Activated T-helper 9 cell treated with anti-CD3 and anti-CD28 coated beads, Interleukin-2, amount 50 U/mL, for 16 hours (primary cell): ENCODE measurements around the gene KIRREL3.

Experiments used
- DNase-seq: peaks from one replicate; pipeline ENCODE4 v3.0.0-alpha.2; 2020; ENCODE audit warnings: low read depth

Gene KIRREL3

DNA sequence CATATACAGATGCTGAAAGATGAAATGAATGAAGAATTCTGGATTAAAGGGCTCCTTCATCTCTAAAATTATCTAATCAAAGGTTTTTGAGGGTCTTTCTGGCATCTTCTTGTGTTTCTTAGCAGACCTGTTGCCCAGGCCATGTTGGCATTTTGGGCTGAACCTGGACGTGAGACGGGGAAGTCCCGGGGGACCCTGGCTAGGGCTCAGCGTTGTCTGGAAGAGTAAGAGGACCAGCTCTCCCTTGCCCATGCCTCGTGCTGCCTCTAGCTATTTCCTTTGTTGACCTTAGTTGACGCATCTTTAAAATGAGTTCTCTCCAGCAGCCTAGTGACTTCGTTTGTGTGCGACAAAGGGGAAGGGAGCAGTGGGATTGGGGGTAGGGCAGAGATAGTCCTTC is 492.9 kb downstream of the KIRREL3 start:
- DNase-seq = no peak

DNA sequence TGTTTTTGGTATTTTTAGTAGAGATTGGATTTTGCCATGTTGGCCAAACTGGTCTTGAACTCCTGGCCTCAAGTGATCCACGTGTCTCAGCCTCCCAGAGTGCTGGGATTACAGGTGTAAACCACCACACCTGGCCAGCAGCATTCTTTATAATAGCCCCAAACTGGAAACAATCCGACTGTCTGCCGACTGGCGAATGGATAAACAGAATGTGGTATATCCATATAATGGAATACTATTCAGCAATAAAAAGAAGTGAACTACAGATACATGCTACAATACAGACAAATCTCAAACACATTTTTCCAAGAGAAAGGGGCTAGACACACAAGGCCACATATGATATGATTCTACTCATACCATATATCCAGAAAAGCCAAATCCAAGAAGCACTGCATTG is 493.8 kb downstream of the KIRREL3 start:
- no peak for DNase-seq

GRCh38 chr11:126502982-126503381 is 497.6 kb downstream of the KIRREL3 start:
- DNase-seq = no peak

- DNase-seq = no peak
Observed at GRCh38 chr11:126502159-126502558, 498.4 kb downstream of the KIRREL3 start.

GRCh38 chr11:126501641-126502040 is 498.9 kb downstream of the KIRREL3 start:
- DNase-seq = no peak

DNA sequence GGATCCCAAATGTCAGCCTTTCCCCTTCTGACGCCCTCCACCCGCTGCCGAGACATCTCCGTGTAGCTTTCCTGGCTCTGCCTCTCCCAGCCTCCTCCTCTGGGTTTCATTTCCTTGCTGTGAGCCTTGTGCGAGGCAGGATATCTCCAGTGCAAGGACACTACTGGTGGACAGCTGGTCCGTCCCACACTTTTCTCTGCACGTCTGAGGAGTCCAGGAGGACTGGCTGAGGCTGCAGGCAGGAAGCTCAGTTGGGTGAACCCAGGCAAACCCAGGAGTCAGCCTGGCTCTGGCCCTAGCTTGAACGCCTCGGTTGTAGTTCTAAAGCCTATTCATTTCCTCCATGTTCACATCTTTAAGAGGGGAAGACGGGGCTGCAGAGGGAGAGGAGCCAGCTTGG is 499.6 kb downstream of the KIRREL3 start:
- no peak for DNase-seq

- DNase-seq = no peak
Observed at GRCh38 chr11:126499131-126499752, 501.3 kb downstream of the KIRREL3 start.

DNA sequence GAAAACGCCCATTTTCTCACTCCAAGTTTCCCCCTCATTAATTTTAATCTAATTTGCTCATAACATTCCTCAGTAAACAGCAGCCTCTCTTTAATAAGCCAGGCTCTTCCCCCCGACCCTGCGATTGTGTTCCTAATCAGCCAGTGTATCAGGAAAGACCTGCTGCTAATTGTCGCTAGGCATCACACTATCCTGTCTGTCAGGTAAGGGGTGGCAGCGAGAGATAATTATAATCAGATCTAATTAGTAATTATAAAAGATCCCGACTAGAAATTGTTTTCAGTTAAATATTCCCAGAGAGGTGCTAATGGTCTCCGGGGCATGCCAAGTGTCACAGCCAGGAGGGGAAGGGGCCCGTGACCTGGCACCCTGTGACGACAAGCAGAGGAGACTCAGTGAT is 502.3 kb downstream of the KIRREL3 start:
- no peak for DNase-seq

DNA sequence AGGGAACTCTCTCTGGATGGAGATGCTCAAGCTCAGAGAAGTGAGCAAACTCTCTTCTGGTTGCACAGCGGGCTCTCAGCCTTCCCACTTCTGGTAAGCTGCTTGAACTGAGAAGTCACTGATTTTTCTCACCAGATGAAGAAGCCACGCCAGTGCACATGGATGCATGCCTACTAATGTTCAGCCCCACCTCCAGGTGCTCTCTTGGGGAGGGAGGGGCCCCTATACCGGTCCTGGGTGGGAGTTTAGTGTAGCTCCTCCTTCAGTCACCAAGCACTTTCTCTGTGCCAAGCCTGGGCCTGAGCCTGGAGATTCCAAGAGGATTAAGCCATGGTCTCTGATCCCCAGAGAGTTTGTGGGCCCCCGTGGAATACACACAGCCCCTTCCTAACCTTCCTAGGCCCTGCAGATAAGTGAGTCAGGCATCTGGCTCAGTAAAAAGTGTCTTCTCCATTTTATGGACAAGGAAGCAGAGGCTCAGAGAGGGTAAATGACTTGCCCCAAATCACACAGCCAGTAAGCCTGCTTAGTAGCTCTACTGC is 502.9 kb downstream of the KIRREL3 start:
- DNase-seq = no peak

- no peak for DNase-seq
Observed at GRCh38 chr11:126496576-126497337, 503.8 kb downstream of the KIRREL3 start.

- no peak for DNase-seq
Observed at GRCh38 chr11:126495281-126496220, 505.0 kb downstream of the KIRREL3 start.

DNA sequence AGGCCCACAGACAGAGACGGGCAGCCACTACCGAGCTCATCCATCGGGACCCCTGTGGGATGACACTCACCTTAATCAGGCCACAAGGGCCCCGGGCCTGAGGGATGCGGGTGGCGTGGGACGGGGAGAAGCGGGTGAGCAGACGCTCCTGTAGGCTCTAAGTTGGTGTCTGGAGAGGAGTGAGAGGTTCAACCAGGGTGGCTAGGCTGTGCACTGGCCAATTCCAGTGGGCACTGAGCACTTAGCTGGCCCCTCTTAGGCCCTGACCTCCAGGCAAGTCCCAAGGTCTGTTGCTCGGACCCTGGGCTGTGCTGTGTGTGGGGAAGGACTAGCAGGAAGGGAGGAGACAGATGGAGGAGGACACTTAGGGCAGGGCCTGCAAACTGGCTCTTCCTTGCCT is 505.7 kb downstream of the KIRREL3 start:
- no peak for DNase-seq

- no peak for DNase-seq
Observed at GRCh38 chr11:126492331-126493082, 508.1 kb downstream of the KIRREL3 start.

GRCh38 chr11:126491092-126491491 is 509.5 kb downstream of the KIRREL3 start:
- no peak for DNase-seq

- DNase-seq = no peak
Observed at GRCh38 chr11:126489836-126490660, 510.5 kb downstream of the KIRREL3 start.

DNA sequence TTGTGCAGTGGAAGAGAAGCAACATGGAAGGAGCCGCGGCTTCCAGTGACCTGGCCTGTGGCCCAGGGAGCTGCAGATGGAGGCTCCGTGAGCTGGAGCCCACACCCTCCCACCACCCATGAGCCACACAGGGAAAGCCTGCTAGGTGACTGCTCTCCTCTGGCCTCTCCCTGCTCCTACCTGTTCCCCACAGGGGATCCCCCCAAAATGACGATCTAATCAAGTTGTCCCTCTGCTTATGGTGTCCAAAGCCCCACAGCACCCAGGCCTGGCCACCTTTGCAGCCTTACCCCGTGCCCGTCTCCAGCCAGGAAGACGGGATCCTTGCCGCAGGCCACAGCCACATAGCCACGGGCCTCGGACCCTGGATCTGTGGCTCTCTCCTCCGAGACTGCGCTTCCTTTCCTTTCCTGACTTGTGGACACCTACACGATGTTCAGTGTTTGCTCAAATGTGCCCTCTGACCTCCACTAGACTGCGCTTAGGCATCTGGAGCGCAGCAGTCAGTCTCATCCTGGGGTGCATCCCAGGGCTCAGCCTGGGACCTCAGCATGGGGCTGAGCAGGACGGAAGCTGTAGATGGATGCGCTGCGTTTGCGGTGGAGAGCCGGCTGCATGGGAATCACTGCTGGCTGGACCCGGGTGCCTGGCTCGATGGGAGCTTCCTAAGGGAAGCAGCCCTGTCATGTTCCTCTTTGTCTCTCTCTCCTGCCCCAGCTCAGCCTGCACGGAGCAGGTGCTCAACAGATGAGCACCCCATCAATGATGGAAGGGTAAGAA is 511.8 kb downstream of the KIRREL3 start:
- no peak for DNase-seq

GRCh38 chr11:126487711-126488110 is 512.9 kb downstream of the KIRREL3 start:
- no peak for DNase-seq

DNA sequence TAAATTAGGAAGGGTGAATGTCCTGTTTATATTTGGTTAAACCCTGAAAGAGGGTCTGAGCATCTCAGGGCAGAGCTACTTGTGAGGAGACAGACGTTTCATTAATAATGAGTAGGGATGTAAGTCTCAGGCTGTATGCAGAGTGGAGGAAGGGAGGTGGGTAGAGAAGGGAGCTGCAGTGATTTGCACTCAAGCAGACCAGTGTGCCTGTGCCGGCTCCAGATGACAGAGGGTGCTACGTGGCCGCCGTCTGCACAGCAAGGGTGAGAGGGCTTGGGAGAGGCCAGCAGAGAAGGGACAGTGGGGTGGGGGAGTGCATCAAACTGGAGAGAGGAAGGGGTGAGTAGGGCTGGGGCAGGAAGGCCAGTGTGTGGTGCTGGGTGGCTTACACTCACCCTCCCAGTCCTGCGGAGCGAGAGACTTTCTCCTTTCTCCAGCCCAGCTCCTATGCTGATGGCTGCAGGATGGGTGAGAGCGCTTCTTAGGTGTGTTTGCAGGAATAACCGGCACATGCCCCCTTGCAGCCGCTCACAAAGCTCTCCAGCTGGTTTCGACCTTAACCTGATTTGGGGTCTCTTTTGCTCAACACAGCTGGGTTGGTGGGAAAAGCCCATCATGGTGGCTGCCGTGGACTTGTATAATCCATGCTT is 514.5 kb downstream of the KIRREL3 start:
- no peak for DNase-seq

DNA sequence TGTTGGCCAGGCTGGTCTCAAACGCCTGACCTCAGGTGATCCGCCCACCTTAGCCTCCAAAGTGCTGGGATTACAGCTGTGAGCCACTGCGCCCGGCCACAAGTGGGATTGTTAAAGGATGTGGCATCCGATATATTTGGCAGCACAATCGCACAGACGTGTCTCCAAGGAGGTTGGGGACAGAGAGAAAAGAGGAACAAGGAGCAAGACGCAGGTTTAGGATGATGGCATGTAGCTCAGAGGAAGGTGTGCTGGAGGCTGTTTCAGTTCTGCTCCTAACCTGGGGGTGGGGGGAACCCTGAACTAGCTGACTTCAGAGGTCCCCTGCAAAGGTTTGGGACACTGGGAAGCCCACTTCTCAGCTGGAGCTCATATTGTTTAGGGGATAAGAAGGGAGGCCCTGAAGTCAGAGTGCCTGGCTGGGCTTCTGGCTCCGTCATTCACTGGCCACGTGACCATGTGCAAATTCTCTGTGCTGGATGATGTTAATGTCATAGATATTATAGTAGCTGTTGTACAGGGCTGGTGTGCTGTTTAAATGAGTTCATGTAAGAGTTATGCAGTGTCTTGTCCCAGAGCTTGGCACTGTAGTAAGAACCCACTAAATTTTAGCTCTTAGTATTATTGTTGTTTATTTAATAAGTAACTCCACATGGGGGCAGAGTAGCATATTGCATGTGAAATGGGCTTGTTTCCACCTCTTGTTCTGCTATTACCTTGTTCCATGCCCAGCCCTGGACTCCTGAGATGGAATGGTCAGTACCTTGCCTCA is 515.4 kb downstream of the KIRREL3 start:
- no peak for DNase-seq
